Keratinocyte (primary cell): ENCODE results near the gene DBP. TPM values are rescaled to one million over a fixed set of nuclear protein-coding genes. Genes with fewer than 3 reads are reported as not detected.
A peak's percentile ranks its signal among the peaks of the same experiment; 100 is the strongest.

Experiments used
- DNase-seq: peaks from one replicate; pipeline ENCODE4 v3.0.0-alpha.2; 2011; ENCODE audit warnings: low read depth, missing footprints, low spot score
- FAIRE-seq: peaks from 2 replicates; lab custom pipeline; 2011; peaks lifted over from hg19 to GRCh38; lab: Jason Lieb, UNC
- H2AFZ ChIP-seq: 2 replicates; pipeline ENCODE4 v1.6.0; 2012; ENCODE audit warnings: low read length, control low read depth, inconsistent platforms; ENCODE audit not compliant: control insufficient read depth
- H3K27ac ChIP-seq: 2 replicates; pipeline ENCODE4 v1.5.1; 2011; ENCODE audit warnings: low read length; ENCODE audit not compliant: control insufficient read depth, insufficient read depth
- H3K27me3 ChIP-seq: 3 replicates; pipeline ENCODE4 v1.6.0; 2011; ENCODE audit warnings: low read length; ENCODE audit not compliant: control insufficient read depth, insufficient read depth; ENCODE audit errors: extremely low read depth
- H3K36me3 ChIP-seq, 2 experiments: 2 replicates in 1 of 2; 3 replicates in 1 of 2; pipeline ENCODE4 v1.5.1; 2011; ENCODE audit warnings: low read length in 2 of 2, mild to moderate bottlenecking in 1 of 2; ENCODE audit not compliant: control insufficient read depth in 2 of 2, insufficient read depth in 2 of 2; ENCODE audit errors: extremely low read depth in 1 of 2
- H3K4me1 ChIP-seq: 3 replicates; pipeline ENCODE4 v1.5.1; 2011; ENCODE audit warnings: low read length; ENCODE audit not compliant: control insufficient read depth, insufficient read depth; ENCODE audit errors: extremely low read depth
- H3K4me2 ChIP-seq: 3 replicates; pipeline ENCODE4 v1.6.0; 2011; ENCODE audit warnings: low read depth, low read length; ENCODE audit not compliant: control insufficient read depth, insufficient read depth; ENCODE audit errors: extremely low read depth
- H3K4me3 ChIP-seq, 3 experiments: fragments of 200-600 bp in 1 of 3; sonication (generic) in 1 of 3; 2 replicates in 2 of 3; 3 replicates in 1 of 3; pipeline ENCODE4 v1.5.1; 2011 to 2016; ENCODE audit warnings: low read length in 3 of 3, mild to moderate bottlenecking in 3 of 3, control low read depth in 2 of 3, inconsistent platforms in 1 of 3, low read depth in 1 of 3, mixed read lengths in 1 of 3, mixed run types in 1 of 3, moderate library complexity in 1 of 3; ENCODE audit not compliant: control insufficient read depth in 2 of 3, insufficient read depth in 2 of 3; ENCODE audit errors: extremely low read depth in 1 of 3
- H3K79me2 ChIP-seq: 2 replicates; pipeline ENCODE4 v1.6.0; 2012; ENCODE audit warnings: low read length; ENCODE audit not compliant: control insufficient read depth, insufficient read depth
- H3K9ac ChIP-seq: 3 replicates; pipeline ENCODE4 v1.6.0; 2011; ENCODE audit warnings: low read length; ENCODE audit not compliant: control insufficient read depth, insufficient read depth; ENCODE audit errors: extremely low read depth
- H3K9me1 ChIP-seq: 3 replicates; pipeline ENCODE4 v1.6.0; 2011; ENCODE audit warnings: low read length; ENCODE audit not compliant: control insufficient read depth, insufficient read depth; ENCODE audit errors: extremely low read depth
- H3K9me3 ChIP-seq: 2 replicates; pipeline ENCODE4 v1.5.1; 2012; ENCODE audit warnings: low read depth, low read length; ENCODE audit not compliant: control insufficient read depth
- H4K20me1 ChIP-seq: 3 replicates; pipeline ENCODE4 v1.6.0; 2011; ENCODE audit warnings: low read length; ENCODE audit not compliant: control insufficient read depth, insufficient read depth; ENCODE audit errors: extremely low read depth
- EZH2 ChIP-seq: IDR thresholded peaks from one replicate; pipeline ENCODE4 v1.6.1; 2012; ENCODE audit warnings: inconsistent platforms, mild to moderate bottlenecking, low read length, moderate library complexity
- dilution Hi-C: fragments of 300-500 bp; cut with MboI; formaldehyde crosslinking; loops from one replicate; pipeline ENCODE4 v1.7.0; 2020; ENCODE audit warnings: low sequenced_read_pairs; ENCODE audit not compliant: extremely low pct_ligation_motif_present
- polyA plus RNA-seq, 5 experiments: library from polyadenylated mRNA; depleted of rRNA in 3 of 5; stranded (reverse) in 3 of 5; stranded (forward) in 1 of 5; unstranded in 1 of 5; fragments of >200 nt; gene quantifications; 1 replicate in 1 of 5; 2 replicates in 3 of 5; 3 replicates in 1 of 5; pipeline versions ENCODE4 v1.2.1 to v1.2.3, GENCODE V29; 2011 to 2012; ENCODE audit warnings: missing spikeins in 2 of 5, low read depth in 1 of 5, low replicate concordance in 1 of 5
- TF ChIP-seq, protein P1 (sequence below), 3 experiments: IDR thresholded peaks in 1 of 3; conservative IDR thresholded peaks in 1 of 3; optimal IDR thresholded peaks in 1 of 3; 2 replicates in 2 of 3; 3 replicates in 1 of 3; pipeline versions ENCODE3 to v1.5.1; 2011; ENCODE audit warnings: low read length in 3 of 3, mild to moderate bottlenecking in 3 of 3, moderate library complexity in 2 of 3, control low read depth in 1 of 3, inconsistent platforms in 1 of 3; ENCODE audit not compliant: insufficient read depth in 2 of 3; ENCODE audit errors: extremely low read depth in 1 of 3

DBP gene
- polyA plus RNA-seq, 1 donor (not counting 4 experiments of a cell fraction or from before 2014, with no cell fraction given): 1.0 TPM

DNA sequence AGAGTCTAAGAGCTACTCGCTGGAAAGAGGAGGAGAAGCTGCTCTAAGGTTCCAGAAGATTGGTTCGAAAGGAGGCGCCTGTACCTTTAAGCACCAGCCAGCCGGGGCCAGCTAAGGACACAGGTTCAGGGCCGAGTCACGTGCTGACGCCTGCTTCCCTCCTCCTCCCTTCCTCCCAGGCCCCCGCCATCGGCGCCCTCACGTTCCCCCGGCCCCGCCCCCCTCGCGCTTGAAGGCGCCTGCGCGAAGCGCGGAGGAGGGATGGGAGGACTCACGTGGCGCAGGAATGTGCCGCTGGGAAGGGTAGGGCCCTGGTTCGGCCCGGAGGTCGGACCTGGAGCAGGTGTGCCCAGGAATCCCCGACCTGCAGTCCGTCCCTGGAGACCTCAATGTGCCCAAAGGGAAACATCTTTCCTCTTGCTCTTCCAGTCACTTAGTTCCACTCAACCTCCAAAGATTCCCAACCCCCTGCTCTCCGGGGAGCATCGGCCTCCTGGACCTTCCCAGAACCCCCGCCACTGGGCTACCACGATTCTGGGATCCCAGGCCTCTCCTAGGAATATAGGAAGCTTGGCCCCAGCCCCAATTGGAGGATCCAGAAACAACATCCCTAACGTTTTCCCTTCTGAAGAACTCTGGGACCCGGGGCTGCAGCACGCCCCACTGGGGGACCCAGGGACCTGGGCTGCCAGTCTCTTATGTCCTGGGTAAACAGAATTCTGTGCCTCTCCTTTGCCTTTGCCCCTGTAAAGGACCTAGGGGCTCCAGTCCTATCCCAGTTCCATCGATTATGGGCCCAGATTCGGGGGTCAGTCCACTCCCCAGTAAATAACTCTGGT lies 2.5 kb downstream of the DBP start:
- H2AFZ ChIP-seq: peak overlapping the region; percentile 78
- H3K9ac ChIP-seq: peak overlapping the region; percentile 57
- peak; percentile 77 for FAIRE-seq

GRCh38 chr19:48634036-48634342 lies 3.2 kb downstream of the DBP start:
- no peak for FAIRE-seq

More for the DNA sequence above, 2.5 kb downstream of the DBP start:
- Histone ChIP-seq H3K4me2 (peak overlapping the region; percentile 86), H3K27ac (peak overlapping the region; percentile 82), H3K9me1 (no peaks in the 10 kb centered on the region), H3K4me1 (peaks cover 55% of the 10 kb centered on the region), H4K20me1 (no peaks in the 10 kb centered on the region), H3K36me3 (no peaks in the 10 kb centered on the region), H3K4me3 (peak overlapping the region in 2 of 3 experiments; percentile 32 to 59), H3K9me3 (no peaks in the 10 kb centered on the region), H3K27me3 (no peaks in the 10 kb centered on the region), H3K79me2 (no peaks in the 10 kb centered on the region)
- dilution Hi-C loops: no loop called here
- no peak for TF ChIP-seq EZH2
- TF ChIP-seq, protein P1, sequence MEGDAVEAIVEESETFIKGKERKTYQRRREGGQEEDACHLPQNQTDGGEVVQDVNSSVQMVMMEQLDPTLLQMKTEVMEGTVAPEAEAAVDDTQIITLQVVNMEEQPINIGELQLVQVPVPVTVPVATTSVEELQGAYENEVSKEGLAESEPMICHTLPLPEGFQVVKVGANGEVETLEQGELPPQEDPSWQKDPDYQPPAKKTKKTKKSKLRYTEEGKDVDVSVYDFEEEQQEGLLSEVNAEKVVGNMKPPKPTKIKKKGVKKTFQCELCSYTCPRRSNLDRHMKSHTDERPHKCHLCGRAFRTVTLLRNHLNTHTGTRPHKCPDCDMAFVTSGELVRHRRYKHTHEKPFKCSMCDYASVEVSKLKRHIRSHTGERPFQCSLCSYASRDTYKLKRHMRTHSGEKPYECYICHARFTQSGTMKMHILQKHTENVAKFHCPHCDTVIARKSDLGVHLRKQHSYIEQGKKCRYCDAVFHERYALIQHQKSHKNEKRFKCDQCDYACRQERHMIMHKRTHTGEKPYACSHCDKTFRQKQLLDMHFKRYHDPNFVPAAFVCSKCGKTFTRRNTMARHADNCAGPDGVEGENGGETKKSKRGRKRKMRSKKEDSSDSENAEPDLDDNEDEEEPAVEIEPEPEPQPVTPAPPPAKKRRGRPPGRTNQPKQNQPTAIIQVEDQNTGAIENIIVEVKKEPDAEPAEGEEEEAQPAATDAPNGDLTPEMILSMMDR (optimal IDR thresholded peaks at IDR 0.05 in 1 of 3, IDR thresholded peaks at IDR 0.05 in 1 of 3, conservative IDR thresholded peaks at IDR 0.05 in 1 of 3; ENCODE audit: extremely low read depth in 1 of 3, insufficient read depth in 2 of 3, low read length in 3 of 3): no peak
- DNase-seq: peak; percentile 84

More at GRCh38 chr19:48634036-48634342, 3.2 kb downstream of the DBP start:
- no peak for TF ChIP-seq EZH2
- TF ChIP-seq, protein P1 (optimal IDR thresholded peaks at IDR 0.05 in 1 of 3, IDR thresholded peaks at IDR 0.05 in 1 of 3, conservative IDR thresholded peaks at IDR 0.05 in 1 of 3; ENCODE audit: extremely low read depth in 1 of 3, insufficient read depth in 2 of 3, low read length in 3 of 3): no peak
- no peaks in the 10 kb centered on the region for H3K27me3 ChIP-seq
- dilution Hi-C loops: no loop called here
- no peaks in the 10 kb centered on the region for H4K20me1 ChIP-seq
- peaks cover 51% of the 10 kb centered on the region for H3K4me1 ChIP-seq
- no peaks in the 10 kb centered on the region for H3K9me3 ChIP-seq
- H3K36me3 ChIP-seq: no peaks in the 10 kb centered on the region
- H3K79me2 ChIP-seq: no peaks in the 10 kb centered on the region
- H3K9ac ChIP-seq: peak overlapping the region; percentile 48
- H3K4me2 ChIP-seq: peak overlapping the region; percentile 77
- no peak for DNase-seq
- H3K4me3 ChIP-seq: peak overlapping the region in 2 of 3 experiments; percentile 1 to 13
- no peaks in the 10 kb centered on the region for H3K9me1 ChIP-seq
- H3K27ac ChIP-seq: peak overlapping the region; percentile 56
- H2AFZ ChIP-seq: peak overlapping the region; percentile 78
